Stimulated activated CD4-positive, alpha-beta T cell treated with anti-CD3 and anti-CD28 coated beads, Interleukin-1b, Interleukin-23, amount 100 ng/mL, for 24 hours (primary cell): Measurements from ENCODE around the gene NR1H2.

ENCODE experiments used
- DNase-seq, 4 experiments: peaks; one replicate each; pipeline ENCODE4 v3.0.0-alpha.2; 2020; ENCODE audit warnings: low read depth in 4 of 4, low spot score in 1 of 4

Gene NR1H2

DNA sequence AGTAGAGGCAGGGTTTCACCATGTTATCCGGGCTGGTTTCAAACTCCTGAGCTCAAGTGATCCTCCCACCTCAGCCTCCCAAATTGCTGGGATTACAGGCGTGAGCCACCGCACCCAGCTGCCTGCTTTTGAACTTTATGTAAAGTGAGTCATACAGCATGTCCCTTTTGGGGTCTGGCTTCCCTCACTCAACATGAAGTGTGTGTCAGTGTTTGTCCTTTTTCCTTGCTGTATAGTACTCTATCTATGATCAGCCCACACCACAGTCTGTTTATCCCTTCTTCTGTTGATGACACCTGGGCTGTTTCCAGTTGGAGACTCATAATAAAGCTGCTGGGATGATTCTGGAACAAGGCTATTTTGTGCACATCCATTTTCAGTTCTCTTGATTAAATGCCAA is 44.6 kb downstream of the NR1H2 start:
- no peak for DNase-seq

DNA sequence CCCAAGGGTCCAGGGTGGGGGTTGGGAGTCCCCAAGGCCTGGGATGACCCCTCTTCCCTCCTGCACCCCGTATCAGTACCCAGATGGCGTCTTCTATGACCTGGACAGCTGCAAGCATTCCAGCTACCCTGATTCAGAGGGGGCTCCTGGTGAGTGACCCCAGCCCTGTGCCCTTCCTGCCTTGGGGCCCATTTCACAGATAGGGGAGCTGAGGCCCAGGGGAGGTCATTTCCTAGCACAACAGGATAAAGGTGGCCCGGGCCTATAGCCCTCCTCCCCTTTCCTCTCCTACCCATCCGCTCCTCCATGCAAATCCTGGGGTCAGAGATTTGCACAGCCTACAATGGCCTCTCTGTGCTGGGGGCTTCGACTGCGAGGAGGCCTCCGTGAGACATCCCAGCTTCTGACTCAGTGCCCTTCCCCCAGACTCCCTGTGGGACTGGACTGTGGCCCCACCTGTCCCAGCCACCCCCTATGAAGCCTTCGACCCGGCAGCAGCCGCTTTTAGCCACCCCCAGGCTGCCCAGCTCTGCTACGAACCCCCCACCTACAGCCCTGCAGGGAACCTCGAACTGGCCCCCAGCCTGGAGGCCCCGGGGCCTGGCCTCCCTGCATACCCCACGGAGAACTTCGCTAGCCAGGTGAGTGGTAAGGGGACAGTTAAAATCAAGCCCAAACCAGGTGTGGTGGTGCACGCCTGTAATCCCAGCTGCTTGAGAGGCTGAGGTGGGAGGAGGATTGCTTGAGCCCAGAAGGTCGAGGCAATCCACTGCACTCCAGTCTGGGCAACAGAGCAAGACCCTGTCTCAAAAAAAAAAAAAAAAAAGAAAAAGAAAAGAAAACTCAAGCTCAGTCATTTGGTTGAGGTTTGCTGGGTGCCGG is 46.4 kb downstream of the NR1H2 start:
- no peak for DNase-seq

DNA sequence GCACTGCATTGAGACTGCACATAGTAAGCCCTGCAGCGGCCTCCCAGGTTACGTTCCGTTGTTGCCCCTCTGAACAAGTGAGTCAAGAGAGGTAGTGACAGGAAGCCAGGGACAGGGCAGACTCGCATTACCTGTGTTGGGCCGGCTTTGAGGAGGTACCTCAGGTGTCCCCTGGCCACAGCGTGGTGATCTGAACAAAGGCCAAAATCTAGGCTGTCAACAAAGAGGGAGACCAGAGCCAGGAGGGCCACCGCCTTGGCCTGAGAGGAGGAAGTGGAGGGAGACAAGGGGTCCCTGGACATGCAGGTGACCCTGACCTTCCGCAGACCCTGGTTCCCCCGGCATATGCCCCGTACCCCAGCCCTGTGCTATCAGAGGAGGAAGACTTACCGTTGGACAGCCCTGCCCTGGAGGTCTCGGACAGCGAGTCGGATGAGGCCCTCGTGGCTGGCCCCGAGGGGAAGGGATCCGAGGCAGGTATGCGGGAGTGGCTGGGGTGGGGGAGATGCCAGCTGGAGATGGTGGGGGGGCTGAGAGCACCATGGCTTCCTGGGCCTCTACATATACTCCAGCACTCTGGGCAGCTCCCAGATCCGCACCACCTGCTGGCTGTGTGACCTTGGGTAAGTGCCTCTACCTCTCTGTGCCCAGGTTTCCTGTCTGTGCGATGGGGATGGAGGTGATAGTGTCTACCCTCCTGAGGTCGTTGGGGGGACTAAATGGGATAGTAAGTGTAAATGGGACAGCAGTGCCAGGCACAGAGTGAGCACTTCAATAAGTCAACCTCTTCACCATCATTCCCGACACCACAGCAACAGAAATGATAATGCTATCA is 47.2 kb downstream of the NR1H2 start:
- no peak for DNase-seq

DNA sequence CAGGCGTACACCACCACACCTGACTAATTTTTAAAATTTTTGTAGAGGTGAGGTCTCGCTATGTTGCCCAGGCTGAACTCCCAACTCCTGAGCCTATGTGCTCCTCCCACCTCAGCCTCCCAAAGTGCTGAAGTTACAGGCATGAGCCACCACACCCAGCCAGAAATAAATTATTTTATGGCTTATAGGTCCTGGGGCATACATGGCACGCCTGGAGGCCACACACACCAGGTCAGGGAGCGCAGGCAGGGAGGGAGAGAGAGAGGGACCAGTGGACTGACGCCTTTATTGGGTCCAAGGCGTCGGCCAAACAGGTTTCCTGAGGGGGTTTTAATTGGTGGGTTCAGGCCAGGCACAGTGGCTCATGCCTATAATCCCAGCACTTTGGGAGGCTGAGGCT is 49.3 kb downstream of the NR1H2 start:
- DNase-seq, result no peak

DNA sequence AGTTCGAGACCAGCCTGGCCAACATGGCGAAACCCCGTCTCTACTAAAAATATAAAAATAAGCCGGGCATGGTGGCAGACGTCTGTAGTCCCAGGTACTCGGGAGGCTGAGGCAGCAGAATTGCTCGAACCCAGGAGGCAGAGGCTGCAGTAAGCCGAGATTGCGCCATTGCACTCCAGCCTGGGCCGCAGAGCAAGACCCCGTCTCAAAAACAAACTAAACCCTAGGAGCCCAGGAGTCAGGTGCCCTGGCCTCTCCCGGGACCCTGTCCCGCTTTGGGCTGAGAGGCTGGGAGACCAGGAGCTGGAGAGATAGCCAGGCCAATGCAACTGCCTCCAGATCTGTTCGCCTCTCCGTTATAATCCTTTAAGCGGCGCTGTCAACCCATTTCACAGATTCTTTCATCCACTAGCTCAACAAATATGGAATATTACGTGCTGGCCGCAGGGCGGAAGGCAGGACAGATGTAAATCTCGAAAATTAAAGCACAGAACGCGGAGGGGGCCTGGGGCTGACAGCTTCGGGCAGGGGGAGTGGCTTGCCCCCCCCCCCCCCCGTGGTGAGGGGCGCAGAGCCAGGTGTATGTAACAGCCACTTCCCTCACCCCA is 51.2 kb downstream of the NR1H2 start:
- no peak for DNase-seq

DNA sequence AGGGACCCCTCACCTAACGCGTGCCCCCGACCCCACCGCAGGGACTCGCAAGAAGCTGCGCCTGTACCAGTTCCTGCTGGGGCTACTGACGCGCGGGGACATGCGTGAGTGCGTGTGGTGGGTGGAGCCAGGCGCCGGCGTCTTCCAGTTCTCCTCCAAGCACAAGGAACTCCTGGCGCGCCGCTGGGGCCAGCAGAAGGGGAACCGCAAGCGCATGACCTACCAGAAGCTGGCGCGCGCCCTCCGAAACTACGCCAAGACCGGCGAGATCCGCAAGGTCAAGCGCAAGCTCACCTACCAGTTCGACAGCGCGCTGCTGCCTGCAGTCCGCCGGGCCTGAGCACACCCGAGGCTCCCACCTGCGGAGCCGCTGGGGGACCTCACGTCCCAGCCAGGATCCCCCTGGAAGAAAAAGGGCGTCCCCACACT is 51.8 kb downstream of the NR1H2 start:
- peak in 1 of 4 experiments; percentile 37 for DNase-seq

DNA sequence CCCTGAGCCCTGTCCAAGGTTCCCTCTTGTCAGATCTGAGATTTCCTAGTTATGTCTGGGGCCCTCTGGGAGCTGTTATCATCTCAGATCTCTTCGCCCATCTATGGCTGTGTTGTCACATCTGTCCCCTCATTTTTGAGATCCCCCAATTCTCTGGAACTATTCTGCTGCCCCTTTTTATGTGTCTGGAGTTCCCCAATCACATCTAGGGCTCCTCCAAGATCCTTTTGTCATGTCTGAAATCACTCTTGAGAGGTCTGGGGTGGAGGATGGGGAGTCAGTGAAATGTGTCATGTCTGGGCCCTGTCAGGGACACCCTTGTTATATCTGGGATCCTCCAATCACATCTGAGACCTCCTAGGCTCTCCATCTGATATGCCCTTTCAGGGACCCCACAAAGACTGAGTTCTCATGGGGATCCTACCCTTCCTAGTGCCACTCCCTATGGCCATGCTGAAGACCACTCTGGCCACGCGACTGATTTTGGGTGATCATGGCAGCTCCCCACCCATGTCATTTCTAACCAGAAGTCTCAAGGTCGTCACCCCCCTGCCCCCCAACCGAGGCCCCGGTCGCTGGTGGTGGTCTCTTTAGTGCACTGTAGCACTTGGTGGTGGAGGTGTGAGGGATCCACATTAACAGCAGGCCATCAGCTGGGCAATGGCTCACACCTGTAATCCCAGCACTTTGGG is 52.7 kb downstream of the NR1H2 start:
- no peak for DNase-seq

DNA sequence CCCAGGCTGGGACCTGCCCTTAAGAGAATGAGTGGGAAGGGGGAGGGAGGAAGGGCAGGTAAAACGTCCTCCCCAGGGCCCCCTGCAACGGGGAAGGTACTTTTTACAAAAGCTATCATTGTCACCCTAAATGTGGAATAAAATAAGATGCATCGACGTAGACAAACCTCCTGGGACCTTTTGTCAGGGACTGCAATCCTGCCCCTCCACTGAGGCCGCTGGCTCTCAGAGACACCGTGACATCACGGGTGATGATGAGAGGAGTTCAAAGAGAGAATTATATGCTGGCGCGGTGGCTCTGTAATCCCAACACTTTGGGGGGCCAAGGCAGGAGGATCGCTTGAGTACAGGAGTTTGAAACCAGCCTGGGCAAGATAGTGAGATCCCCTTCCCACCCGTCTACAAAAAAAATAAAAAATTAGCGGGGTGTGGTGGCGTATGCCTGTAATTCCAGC is 54.7 kb downstream of the NR1H2 start:
- DNase-seq, result no peak

DNA sequence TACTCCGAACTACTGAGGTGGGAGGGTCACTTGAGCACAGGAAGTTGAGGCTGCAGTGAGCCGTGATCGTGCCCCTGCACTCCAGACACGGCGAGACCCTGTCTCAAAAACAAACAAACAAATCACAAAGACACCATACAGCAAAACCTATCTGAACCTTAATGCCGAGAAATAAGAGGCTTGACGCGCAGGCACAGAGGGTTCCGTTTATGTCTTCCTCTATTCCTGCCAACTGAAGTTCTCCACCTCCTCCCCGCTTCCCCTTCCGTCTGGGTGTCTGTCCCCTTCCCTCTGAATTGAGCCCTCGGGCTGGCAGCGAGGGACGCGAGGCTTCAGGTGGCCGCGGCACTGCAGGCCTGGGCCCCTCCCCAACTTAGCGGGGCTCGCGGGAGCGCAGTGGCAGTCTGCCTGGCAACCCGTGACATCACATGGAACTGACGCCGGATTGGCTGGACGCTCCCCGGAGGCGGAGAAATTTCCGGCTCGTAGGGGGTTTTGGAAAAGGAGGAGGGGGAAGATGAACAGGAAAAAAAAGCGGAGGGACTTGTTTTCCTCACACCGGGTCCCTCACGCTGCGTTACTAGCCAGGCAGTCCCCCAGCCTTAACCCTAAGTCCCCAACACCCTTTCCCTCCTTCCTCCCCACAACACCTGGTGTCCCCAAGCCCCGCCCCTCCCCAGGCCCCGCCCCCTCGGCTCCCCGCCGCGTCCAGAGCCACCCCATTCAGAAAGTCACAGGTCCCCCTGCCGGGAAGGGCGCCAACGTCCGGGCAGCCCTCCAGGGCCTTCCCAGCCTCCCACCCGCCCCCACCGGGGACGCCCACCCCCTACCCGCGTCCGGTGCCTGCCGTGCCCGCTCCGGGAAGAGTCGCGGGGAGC is 55.3 kb downstream of the NR1H2 start:
- peak; percentile 70 to 82 (median 78) for DNase-seq

DNA sequence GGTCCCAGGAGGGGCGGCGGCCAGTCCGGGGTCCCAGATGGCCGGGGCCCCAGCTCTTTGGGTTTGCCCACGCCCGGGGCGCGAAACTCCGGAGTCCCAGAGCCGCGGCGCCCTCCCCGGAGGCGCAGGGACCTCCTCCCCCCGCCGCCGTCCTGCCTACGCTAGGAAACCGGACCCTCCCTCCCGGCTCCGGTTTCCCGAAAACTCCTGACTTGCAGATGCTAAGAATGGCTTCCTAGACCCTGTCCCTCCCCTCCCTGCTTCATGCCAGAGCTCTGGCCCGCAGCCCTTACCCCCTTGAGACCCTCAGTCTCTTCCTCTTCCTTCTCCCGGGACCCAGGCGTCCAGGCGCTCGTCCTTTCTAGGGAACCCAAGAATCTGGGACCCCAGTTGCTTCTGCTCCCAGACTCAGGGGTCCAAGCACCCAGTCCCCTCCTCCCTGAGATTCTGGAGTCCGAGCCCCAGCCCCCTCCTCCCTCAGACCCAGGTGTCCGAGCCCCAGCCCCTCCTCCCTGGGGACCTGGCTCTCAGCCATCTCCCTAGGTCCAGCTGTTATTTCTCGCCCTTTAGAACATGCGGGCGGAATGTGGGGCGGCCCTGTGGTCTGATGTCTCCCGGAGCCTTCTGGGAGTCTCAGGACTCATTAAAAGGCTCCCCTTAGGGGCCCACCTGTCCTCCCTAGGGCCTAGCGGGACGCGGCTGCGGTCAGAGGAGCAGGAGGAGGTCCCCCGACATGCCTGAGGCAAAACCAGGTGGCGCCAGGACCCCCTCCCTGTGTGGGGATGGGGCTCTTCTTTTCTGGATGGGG is 56.2 kb downstream of the NR1H2 start, which contains the start of gene MYBPC2:
TSS of gene MYBPC2 (plus strand) at position 672 of the 808 bp plus-strand sequence. CDS start at position 734, 62 bp downstream.
- DNase-seq, result no peak
